ENCODE results near the gene VAV3.
"Not testable (repeated sequence)": the region's sequence is repeated elsewhere in the genome, so short reads cannot be mapped to it uniquely, and the experiment has no call there.

Gene VAV3

GRCh38 chr1:107727866-107728265 is 237.1 kb downstream of the VAV3 start:
- no peak for TF ChIP-seq CTCF (conservative IDR thresholded peaks at IDR 0.05; ENCODE audit: low read depth, low read length)
- no peak overlapping the region for H3K4me3 ChIP-seq (ENCODE audit: low read depth, low read length)
- DNase-seq (ENCODE audit: low read depth) = no peak

- DNase-seq (ENCODE audit: low read depth) = no peak
- TF ChIP-seq CTCF (conservative IDR thresholded peaks at IDR 0.05; ENCODE audit: low read depth, low read length) = no peak
- no peak overlapping the region for H3K4me3 ChIP-seq (ENCODE audit: low read depth, low read length)
Measured at GRCh38 chr1:107726860-107727259, 238.1 kb downstream of the VAV3 start.

- peak; percentile 21 for DNase-seq (ENCODE audit: low read depth)
- no peak for TF ChIP-seq CTCF (conservative IDR thresholded peaks at IDR 0.05; ENCODE audit: low read depth, low read length)
- no peak overlapping the region for H3K4me3 ChIP-seq (ENCODE audit: low read depth, low read length)
Measured at GRCh38 chr1:107724648-107725047, 240.3 kb downstream of the VAV3 start.

- DNase-seq (ENCODE audit: low read depth) = not testable (repeated sequence)
Measured at GRCh38 chr1:107720210-107720609, 244.8 kb downstream of the VAV3 start.

GRCh38 chr1:107710005-107710404 is 255.0 kb downstream of the VAV3 start:
- H3K4me3 ChIP-seq (ENCODE audit: low read depth, low read length) = no peak overlapping the region
- DNase-seq (ENCODE audit: low read depth) = no peak
- TF ChIP-seq CTCF (conservative IDR thresholded peaks at IDR 0.05; ENCODE audit: low read depth, low read length) = no peak

More at GRCh38 chr1:107720210-107720609, 244.8 kb downstream of the VAV3 start:
- H3K4me3 ChIP-seq (ENCODE audit: low read depth, low read length) = not testable (repeated sequence)

GRCh38 chr1:107707111-107707510 is 257.9 kb downstream of the VAV3 start:
- DNase-seq (ENCODE audit: low read depth) = no peak
- no peak overlapping the region for H3K4me3 ChIP-seq (ENCODE audit: low read depth, low read length)
- no peak for TF ChIP-seq CTCF (conservative IDR thresholded peaks at IDR 0.05; ENCODE audit: low read depth, low read length)

- no peak for DNase-seq (ENCODE audit: low read depth)
- no peak for TF ChIP-seq CTCF (conservative IDR thresholded peaks at IDR 0.05; ENCODE audit: low read depth, low read length)
- H3K4me3 ChIP-seq (ENCODE audit: low read depth, low read length) = no peak overlapping the region
Measured at GRCh38 chr1:107706182-107706581, 258.8 kb downstream of the VAV3 start.

GRCh38 chr1:107704911-107705310 is 260.1 kb downstream of the VAV3 start:
- peak; percentile 20 for DNase-seq (ENCODE audit: low read depth)
- no peak for TF ChIP-seq CTCF (conservative IDR thresholded peaks at IDR 0.05; ENCODE audit: low read depth, low read length)

More at GRCh38 chr1:107704911-107705310, 260.1 kb downstream of the VAV3 start:
- H3K4me3 ChIP-seq (ENCODE audit: low read depth, low read length) = no peak overlapping the region
